ENCODE results near the gene SENP1. TPM values are rescaled to one million over a fixed set of nuclear protein-coding genes. Genes with fewer than 3 reads are reported as not detected.
A peak's percentile ranks its signal among the peaks of the same experiment; 100 is the strongest.

Gene SENP1
- total and polyA plus RNA-seq, 9 donors = 6.2 to 28.9 (median 19.7) TPM

GRCh38 chr12:48026060-48026827 lies 79.6 kb downstream of the SENP1 start:
- no peaks in the 10 kb centered on the region for H3K27me3 ChIP-seq
- no peak for DNase-seq
- no peaks in the 10 kb centered on the region for H3K9me3 ChIP-seq
- no peak overlapping the region for H3K4me3 ChIP-seq
- 71 to 84% (median 76%) methylated on average over 7 of the region's 7 CpGs for WGBS, 3 donors
- peaks cover 1% of the 10 kb centered on the region for H3K4me1 ChIP-seq (ENCODE audit: insufficient read depth)
- H3K36me3 ChIP-seq = no peaks in the 10 kb centered on the region
- intact Hi-C loops (cut with DNase I) = no loop called here
- no peak overlapping the region for H3K27ac ChIP-seq
- no peak for TF ChIP-seq EP300 (IDR thresholded peaks at IDR 0.05)
- no peak for TF ChIP-seq POLR2A (IDR thresholded peaks at IDR 0.05)
- TF ChIP-seq, protein P1, sequence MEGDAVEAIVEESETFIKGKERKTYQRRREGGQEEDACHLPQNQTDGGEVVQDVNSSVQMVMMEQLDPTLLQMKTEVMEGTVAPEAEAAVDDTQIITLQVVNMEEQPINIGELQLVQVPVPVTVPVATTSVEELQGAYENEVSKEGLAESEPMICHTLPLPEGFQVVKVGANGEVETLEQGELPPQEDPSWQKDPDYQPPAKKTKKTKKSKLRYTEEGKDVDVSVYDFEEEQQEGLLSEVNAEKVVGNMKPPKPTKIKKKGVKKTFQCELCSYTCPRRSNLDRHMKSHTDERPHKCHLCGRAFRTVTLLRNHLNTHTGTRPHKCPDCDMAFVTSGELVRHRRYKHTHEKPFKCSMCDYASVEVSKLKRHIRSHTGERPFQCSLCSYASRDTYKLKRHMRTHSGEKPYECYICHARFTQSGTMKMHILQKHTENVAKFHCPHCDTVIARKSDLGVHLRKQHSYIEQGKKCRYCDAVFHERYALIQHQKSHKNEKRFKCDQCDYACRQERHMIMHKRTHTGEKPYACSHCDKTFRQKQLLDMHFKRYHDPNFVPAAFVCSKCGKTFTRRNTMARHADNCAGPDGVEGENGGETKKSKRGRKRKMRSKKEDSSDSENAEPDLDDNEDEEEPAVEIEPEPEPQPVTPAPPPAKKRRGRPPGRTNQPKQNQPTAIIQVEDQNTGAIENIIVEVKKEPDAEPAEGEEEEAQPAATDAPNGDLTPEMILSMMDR (IDR thresholded peaks at IDR 0.05) = no peak

DNA sequence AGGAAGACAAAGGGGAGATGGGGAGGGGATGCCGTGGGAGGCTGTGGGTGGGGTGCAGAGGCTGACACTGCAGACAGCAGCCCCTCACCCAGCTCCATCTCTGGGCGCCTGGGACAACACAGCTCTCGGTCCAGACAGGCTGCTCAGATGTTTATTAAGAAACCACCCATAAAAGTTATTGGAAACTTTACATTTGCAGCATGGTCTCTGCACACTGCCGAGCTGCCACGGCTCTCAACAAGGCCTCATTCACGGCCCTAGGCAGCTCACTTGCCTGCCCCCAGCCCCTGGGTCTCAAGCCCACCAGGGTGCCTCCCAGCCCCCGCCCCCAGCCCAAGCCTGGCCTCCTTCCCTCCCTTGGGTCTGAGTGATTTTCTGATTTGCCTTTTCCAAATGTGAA lies 80.6 kb downstream of the SENP1 start:
- Histone ChIP-seq H3K9me3 (no peaks in the 10 kb centered on the region), H3K27me3 (no peaks in the 10 kb centered on the region), H3K4me1 (ENCODE audit: insufficient read depth) (peaks cover 1% of the 10 kb centered on the region), H3K36me3 (no peaks in the 10 kb centered on the region), H3K4me3 (no peak overlapping the region), H3K27ac (no peak overlapping the region)
- intact Hi-C loops (cut with DNase I) = no loop called here
- no peak for TF ChIP-seq EP300 (IDR thresholded peaks at IDR 0.05)
- TF ChIP-seq POLR2A (IDR thresholded peaks at IDR 0.05) = no peak
- TF ChIP-seq, protein P1 (IDR thresholded peaks at IDR 0.05) = no peak
- WGBS, 3 donors = 86 to 90% (median 87%) methylated on average over 7 of the region's 7 CpGs
- DNase-seq = no peak

DNA sequence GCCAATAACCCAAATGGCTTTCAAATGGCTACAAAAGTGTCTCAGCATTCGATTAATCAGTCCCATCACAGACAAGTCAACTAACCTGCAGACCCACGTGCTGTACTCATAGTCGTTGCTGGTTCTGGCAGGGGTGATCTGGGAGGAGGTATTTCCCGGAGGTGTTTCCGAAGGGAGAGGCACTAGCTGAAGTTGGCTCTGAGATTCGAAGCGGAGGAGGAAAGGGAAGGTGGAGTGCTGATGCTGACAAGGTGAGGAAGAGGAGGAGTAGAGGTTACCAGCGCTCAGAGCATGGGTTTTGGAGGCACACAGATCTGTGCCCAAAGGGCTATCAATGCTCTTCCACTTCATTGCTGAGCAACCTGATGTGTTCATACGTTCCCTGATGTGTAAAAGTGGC lies 81.1 kb downstream of the SENP1 start:
- H3K4me1 ChIP-seq (ENCODE audit: insufficient read depth) = peaks cover 1% of the 10 kb centered on the region
- DNase-seq = no peak
- H3K4me3 ChIP-seq = no peak overlapping the region
- no peak overlapping the region for H3K27ac ChIP-seq
- WGBS, 3 donors = 77 to 91% (median 87%) methylated on average over 9 of the region's 9 CpGs
- TF ChIP-seq, protein P1 (IDR thresholded peaks at IDR 0.05) = no peak
- TF ChIP-seq POLR2A (IDR thresholded peaks at IDR 0.05) = no peak
- no peak for TF ChIP-seq EP300 (IDR thresholded peaks at IDR 0.05)
- intact Hi-C loops (cut with DNase I) = no loop called here
- H3K36me3 ChIP-seq = no peaks in the 10 kb centered on the region
- H3K9me3 ChIP-seq = no peaks in the 10 kb centered on the region
- H3K27me3 ChIP-seq = no peaks in the 10 kb centered on the region

- TF ChIP-seq EP300 (IDR thresholded peaks at IDR 0.05) = no peak
- TF ChIP-seq, protein P1 (IDR thresholded peaks at IDR 0.05) = no peak
- WGBS, 3 donors = 35 to 51% (median 43%) methylated on average over 5 of the region's 5 CpGs
- intact Hi-C loops (cut with DNase I) = no loop called here
- Histone ChIP-seq H3K9me3 (no peaks in the 10 kb centered on the region), H3K4me1 (ENCODE audit: insufficient read depth) (peaks cover 1% of the 10 kb centered on the region), H3K27ac (no peak overlapping the region), H3K36me3 (no peaks in the 10 kb centered on the region), H3K4me3 (no peak overlapping the region), H3K27me3 (no peaks in the 10 kb centered on the region)
- DNase-seq = peak in 1 of 5 donors; percentile 40
Observed at GRCh38 chr12:48023386-48023785, 82.5 kb downstream of the SENP1 start.

All from ovary (tissue), 9 donors.